NCI-H345 (cell line): ENCODE data around the gene DNAJC19.
"Not testable (repeated sequence)": the region's sequence is repeated elsewhere in the genome, so short reads cannot be mapped to it uniquely, and the experiment has no call there.

Experiments
- DNase-seq: peaks from one replicate; lab custom pipeline; 2025; lab: John Stamatoyannopoulos, UW

Gene DNAJC19

GRCh38 chr3:180989291-180990163, at the start of gene DNAJC19:
TSS of gene DNAJC19 (minus strand) at chr3:180989736. CDS start at chr3:180989602, 134 bp downstream.
- peak; percentile 99 for DNase-seq

GRCh38 chr3:181030948-181031347, 41.4 kb upstream of the DNAJC19 start:
- no peak for DNase-seq

- DNase-seq, result no peak
These were observed 35.7 kb upstream of the DNAJC19 start for GRCh38 chr3:181025204-181025603.

GRCh38 chr3:181017690-181018089, 28.2 kb upstream of the DNAJC19 start:
- DNase-seq, result no peak

- DNase-seq, result no peak
These were observed 19.7 kb upstream of the DNAJC19 start for GRCh38 chr3:181009225-181009624.

GRCh38 chr3:181008796-181009195, 19.3 kb upstream of the DNAJC19 start:
- DNase-seq, result no peak

- DNase-seq, result no peak
These were observed 17.7 kb upstream of the DNAJC19 start for GRCh38 chr3:181007262-181007661.

- no peak for DNase-seq
These were observed 17.0 kb upstream of the DNAJC19 start for GRCh38 chr3:181006541-181006940.

GRCh38 chr3:181003469-181003868, 13.9 kb upstream of the DNAJC19 start:
- DNase-seq, result not testable (repeated sequence)

- not testable (repeated sequence) for DNase-seq
These were observed 12.8 kb upstream of the DNAJC19 start for GRCh38 chr3:181002331-181002730.

GRCh38 chr3:180996415-180996932, 6.9 kb upstream of the DNAJC19 start:
- no peak for DNase-seq

GRCh38 chr3:180990505-180990904, 969 bp upstream of the DNAJC19 start:
- DNase-seq, result no peak

GRCh38 chr3:180987344-180987743, 2.2 kb downstream of the DNAJC19 start:
- no peak for DNase-seq

- DNase-seq, result not testable (repeated sequence)
These were observed 3.2 kb downstream of the DNAJC19 start for GRCh38 chr3:180986366-180986765.

- no peak for DNase-seq
These were observed 6.4 kb downstream of the DNAJC19 start for GRCh38 chr3:180983136-180983535.

- no peak for DNase-seq
These were observed 7.6 kb downstream of the DNAJC19 start for GRCh38 chr3:180981912-180982311.

GRCh38 chr3:180980611-180981010, 8.9 kb downstream of the DNAJC19 start:
- DNase-seq, result no peak

GRCh38 chr3:180979961-180980360, 9.6 kb downstream of the DNAJC19 start:
- no peak for DNase-seq

GRCh38 chr3:180977498-180977897, 12.0 kb downstream of the DNAJC19 start:
- no peak for DNase-seq

- no peak for DNase-seq
These were observed 15.2 kb downstream of the DNAJC19 start for GRCh38 chr3:180974286-180974685.

GRCh38 chr3:180973543-180973942, 16.0 kb downstream of the DNAJC19 start:
- DNase-seq, result no peak

GRCh38 chr3:180970931-180971330, 18.6 kb downstream of the DNAJC19 start:
- DNase-seq, result no peak

GRCh38 chr3:180962530-180962929, 27.0 kb downstream of the DNAJC19 start:
- DNase-seq, result no peak

GRCh38 chr3:180961552-180961951, 28.0 kb downstream of the DNAJC19 start:
- no peak for DNase-seq
